ENCODE measurements around the gene OCSTAMP.

DNA sequence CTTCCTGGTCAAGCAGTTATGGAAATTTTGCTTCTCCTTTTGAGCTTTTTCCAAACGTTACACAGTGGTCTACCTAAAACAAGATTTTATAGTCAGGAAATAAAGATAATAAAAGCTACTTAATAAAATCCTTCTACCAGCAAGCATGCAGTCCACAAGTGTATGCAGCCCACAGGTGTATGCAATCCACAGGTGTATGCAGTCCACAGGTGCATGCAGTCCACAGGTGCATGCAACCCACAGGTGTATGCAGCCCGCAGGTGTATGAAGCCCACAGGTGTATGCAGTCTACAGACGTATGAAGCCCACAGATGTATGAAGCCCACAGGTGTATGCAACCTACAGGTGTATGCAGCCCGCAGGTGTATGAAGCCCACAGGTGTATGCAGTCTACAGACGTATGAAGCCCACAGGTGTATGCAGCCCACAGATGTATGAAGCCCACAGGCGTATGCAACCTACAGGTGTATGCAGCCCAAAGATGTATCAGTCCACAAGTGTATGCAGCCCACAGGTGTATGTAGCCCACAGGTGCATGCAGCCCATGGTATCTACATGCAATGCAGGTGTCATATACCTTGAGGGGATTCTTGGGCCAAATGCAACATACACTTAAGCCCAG, 26.4 kb upstream of the OCSTAMP start:
- no peak for TF ChIP-seq EZH2phosphoT487 (IDR thresholded peaks at IDR 0.05; ENCODE audit: low read depth)
- TF ChIP-seq, protein P1, sequence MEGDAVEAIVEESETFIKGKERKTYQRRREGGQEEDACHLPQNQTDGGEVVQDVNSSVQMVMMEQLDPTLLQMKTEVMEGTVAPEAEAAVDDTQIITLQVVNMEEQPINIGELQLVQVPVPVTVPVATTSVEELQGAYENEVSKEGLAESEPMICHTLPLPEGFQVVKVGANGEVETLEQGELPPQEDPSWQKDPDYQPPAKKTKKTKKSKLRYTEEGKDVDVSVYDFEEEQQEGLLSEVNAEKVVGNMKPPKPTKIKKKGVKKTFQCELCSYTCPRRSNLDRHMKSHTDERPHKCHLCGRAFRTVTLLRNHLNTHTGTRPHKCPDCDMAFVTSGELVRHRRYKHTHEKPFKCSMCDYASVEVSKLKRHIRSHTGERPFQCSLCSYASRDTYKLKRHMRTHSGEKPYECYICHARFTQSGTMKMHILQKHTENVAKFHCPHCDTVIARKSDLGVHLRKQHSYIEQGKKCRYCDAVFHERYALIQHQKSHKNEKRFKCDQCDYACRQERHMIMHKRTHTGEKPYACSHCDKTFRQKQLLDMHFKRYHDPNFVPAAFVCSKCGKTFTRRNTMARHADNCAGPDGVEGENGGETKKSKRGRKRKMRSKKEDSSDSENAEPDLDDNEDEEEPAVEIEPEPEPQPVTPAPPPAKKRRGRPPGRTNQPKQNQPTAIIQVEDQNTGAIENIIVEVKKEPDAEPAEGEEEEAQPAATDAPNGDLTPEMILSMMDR (IDR thresholded peaks at IDR 0.05; ENCODE audit: low read depth, low read length) = no peak
